ENCODE results near the gene RFFL.

GRCh38 chr17:35002876-35003551 lies 60.5 kb downstream of the RFFL start:
- TF ChIP-seq, protein P1, sequence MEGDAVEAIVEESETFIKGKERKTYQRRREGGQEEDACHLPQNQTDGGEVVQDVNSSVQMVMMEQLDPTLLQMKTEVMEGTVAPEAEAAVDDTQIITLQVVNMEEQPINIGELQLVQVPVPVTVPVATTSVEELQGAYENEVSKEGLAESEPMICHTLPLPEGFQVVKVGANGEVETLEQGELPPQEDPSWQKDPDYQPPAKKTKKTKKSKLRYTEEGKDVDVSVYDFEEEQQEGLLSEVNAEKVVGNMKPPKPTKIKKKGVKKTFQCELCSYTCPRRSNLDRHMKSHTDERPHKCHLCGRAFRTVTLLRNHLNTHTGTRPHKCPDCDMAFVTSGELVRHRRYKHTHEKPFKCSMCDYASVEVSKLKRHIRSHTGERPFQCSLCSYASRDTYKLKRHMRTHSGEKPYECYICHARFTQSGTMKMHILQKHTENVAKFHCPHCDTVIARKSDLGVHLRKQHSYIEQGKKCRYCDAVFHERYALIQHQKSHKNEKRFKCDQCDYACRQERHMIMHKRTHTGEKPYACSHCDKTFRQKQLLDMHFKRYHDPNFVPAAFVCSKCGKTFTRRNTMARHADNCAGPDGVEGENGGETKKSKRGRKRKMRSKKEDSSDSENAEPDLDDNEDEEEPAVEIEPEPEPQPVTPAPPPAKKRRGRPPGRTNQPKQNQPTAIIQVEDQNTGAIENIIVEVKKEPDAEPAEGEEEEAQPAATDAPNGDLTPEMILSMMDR (IDR thresholded peaks at IDR 0.05; ENCODE audit: poor library complexity, severe bottlenecking): no peak
- no peak for TF ChIP-seq POLR2AphosphoS5 (IDR thresholded peaks at IDR 0.05)
- TF ChIP-seq, protein P2, sequence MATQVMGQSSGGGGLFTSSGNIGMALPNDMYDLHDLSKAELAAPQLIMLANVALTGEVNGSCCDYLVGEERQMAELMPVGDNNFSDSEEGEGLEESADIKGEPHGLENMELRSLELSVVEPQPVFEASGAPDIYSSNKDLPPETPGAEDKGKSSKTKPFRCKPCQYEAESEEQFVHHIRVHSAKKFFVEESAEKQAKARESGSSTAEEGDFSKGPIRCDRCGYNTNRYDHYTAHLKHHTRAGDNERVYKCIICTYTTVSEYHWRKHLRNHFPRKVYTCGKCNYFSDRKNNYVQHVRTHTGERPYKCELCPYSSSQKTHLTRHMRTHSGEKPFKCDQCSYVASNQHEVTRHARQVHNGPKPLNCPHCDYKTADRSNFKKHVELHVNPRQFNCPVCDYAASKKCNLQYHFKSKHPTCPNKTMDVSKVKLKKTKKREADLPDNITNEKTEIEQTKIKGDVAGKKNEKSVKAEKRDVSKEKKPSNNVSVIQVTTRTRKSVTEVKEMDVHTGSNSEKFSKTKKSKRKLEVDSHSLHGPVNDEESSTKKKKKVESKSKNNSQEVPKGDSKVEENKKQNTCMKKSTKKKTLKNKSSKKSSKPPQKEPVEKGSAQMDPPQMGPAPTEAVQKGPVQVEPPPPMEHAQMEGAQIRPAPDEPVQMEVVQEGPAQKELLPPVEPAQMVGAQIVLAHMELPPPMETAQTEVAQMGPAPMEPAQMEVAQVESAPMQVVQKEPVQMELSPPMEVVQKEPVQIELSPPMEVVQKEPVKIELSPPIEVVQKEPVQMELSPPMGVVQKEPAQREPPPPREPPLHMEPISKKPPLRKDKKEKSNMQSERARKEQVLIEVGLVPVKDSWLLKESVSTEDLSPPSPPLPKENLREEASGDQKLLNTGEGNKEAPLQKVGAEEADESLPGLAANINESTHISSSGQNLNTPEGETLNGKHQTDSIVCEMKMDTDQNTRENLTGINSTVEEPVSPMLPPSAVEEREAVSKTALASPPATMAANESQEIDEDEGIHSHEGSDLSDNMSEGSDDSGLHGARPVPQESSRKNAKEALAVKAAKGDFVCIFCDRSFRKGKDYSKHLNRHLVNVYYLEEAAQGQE (IDR thresholded peaks at IDR 0.05; ENCODE audit: borderline replicate concordance): no peak
- no peak for TF ChIP-seq RAD21 (conservative IDR thresholded peaks at IDR 0.05)
- TF ChIP-seq TAF1 (IDR thresholded peaks at IDR 0.05; ENCODE audit: low read depth): no peak
- TF ChIP-seq EZH2 (IDR thresholded peaks at IDR 0.05; ENCODE audit: borderline replicate concordance, insufficient read depth, low read length, poor library complexity, severe bottlenecking): no peak
- TF ChIP-seq SMC3 (conservative IDR thresholded peaks at IDR 0.05; ENCODE audit: poor library complexity): no peak
- TF ChIP-seq EP300 (conservative IDR thresholded peaks at IDR 0.05; ENCODE audit: poor library complexity, severe bottlenecking): no peak
- TF ChIP-seq MXI1 (conservative IDR thresholded peaks at IDR 0.05; ENCODE audit: poor library complexity, severe bottlenecking): no peak

All from neural cell (in vitro differentiated cells).